GOT3 (cell line): ENCODE data around the gene DAP3.
A peak's percentile ranks its signal among the peaks of the same experiment; 100 is the strongest.
"Not testable (repeated sequence)": the region's sequence is repeated elsewhere in the genome, so short reads cannot be mapped to it uniquely, and the experiment has no call there.

Experiments used
- DNase-seq: peaks from one replicate; lab custom pipeline; 2025; ENCODE audit warnings: mixed read lengths; lab: John Stamatoyannopoulos, UW

The DAP3 gene

GRCh38 chr1:155681776-155682175 is 7.1 kb upstream of the DAP3 start:
- DNase-seq: no peak

GRCh38 chr1:155687705-155688323 is 1.1 kb upstream of the DAP3 start:
- DNase-seq: not testable (repeated sequence)

DNA sequence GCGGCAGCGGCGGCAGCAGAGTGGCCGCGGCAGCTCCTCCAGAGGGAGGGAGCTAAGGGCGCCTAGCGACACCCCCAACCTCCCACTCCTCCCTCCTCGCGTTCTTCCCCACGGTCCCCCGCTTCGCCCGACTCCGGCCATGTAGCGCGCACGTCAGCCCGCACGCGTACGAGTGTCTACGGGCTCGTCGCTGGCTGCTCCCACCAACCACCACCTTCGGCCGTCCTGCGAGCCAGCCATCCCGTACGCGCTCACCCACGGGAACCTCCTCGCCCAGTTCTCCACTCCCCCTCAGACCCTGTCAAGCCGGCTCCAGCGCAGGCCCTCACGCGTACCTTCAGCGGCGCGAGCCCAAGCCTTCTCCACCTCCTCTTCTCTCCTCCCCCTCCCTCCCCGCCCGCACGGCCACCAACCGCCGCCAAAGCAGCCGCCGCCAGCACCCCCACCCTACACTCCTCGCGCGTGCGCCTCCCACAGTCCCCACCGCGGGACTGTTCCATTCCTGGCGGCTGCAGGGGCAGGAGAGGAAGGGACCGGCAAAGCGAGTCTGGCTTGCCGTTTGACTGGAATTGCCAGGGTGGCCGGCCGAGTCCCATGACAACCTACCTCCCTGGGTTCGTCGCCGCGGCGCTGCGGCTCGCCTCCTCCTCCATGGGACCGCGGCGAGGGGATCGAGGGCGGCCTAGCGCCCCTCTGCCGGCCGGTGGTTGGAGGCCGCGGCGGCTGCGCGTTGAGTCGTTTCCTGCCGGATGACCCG is 389 bp upstream of the DAP3 start, which contains the start of gene YY1AP1:
TSS of gene YY1AP1 (minus strand) at position 451 of the 757 bp plus-strand sequence. CDS start 8,338 bp downstream, outside the sequence.
- peak; percentile 77 for DNase-seq

GRCh38 chr1:155691992-155692528 is 3.2 kb downstream of the DAP3 start:
- no peak for DNase-seq

DNA sequence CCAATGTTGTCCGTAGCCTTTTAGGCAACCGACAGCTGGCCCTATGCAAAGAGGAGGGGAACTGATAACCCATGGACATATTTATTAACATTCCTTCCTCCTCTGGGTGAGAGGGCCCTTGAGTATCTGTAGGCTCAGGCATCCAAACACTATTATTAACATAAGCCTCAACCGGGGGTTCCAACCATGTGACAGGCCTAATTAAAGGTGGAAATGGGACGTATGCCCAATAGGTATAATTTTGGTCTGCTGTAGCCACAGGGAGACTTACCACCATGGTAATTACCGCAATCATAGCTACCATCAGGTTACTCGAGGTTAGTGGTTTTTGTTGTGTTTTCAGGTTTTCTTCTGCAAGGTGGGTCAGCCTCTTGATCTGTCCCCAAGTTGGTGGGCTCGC is 5.3 kb downstream of the DAP3 start:
- no peak for DNase-seq

DNA sequence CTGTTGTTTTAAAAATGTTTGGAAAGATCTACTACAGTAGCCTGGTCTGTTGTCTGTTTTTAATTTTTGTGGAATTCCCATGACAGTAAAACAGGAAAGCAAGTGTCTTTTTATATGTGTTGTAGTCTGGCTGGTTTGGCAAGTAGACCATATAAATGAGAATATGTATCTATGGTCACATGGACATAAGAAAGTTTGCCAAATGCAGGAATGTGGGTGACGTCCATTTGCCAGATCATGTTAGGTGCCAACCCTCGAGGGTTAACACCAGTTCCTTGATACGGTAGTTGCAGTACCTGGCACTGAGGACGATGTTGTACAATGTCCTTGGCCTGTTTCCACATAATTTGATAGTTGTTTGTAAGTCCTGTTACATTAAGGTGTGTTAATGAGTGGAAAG is 6.2 kb downstream of the DAP3 start:
- no peak for DNase-seq

- DNase-seq: no peak
Measured at GRCh38 chr1:155695608-155696007, 6.7 kb downstream of the DAP3 start.

DNA sequence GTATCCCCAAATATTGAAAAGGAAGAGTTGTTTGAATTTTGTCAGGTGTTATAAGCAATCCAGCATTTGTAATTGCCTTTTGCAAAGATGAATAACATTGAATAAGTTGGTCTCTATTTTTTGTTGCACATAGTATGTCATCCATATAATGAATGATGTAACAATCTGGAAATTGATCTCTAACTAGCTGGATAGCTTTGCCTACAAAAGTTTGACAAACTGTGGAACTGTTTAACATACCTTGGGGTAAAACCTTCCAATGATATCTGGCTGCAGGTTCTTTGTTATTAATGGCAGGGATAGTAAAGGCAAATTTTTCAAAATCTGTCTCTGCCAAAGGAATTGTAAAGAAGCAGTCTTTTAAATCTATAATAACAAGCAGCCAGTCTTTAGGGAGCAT is 7.6 kb downstream of the DAP3 start:
- DNase-seq: no peak

GRCh38 chr1:155697046-155697445 is 8.2 kb downstream of the DAP3 start:
- no peak for DNase-seq

- DNase-seq: not testable (repeated sequence)
Measured at GRCh38 chr1:155697616-155698015, 8.7 kb downstream of the DAP3 start.

DNA sequence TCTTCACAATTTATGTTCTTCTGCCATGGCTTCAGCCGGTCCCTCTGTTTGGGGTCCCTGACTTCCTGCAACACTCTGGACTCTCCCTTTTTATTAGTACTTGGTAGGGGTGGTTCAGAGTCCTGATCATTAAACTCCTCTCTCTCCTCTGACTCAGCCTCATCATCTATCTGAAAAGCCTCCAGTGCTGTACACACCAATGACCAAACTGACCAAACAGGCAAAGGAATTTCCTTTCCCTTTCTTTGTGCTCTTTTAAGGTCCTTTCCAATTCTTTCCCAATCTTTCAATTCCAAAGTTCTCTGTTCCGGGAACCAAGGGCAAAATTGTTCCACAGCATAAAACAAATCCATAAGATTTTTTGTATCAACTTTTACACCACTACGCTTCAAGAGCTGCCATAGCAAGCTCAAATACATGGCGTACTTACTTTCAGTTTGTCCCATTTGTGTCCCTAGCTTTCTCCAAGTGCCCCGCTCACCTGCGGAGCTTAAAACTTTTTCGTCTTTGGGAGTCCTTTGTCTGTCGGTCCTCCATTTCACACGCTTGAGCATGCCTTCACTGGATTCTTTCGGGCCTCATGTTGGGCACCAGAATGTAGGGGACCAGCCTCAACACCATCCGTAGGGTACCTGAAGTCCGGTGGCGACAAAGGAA is 9.6 kb downstream of the DAP3 start:
- DNase-seq: no peak

DNA sequence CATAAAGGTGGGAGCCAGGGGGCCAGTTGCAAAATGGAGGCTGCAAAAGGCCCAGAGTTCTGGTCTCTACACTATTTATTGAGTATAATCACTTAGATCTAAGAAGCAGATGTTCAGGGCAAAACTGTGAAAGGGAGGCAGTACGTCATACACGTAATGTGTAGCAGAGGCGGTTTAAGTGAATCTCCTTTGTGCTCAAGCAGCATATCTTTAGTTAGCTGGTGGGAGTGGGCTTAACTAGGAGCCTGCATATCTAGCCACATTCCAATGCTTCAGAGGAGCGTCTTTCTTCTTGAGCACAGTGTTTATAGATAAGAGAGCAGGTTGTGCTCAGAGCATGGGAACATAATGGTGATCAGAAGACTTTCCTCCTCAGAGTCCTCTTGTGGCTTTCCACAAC is 10.2 kb downstream of the DAP3 start:
- not testable (repeated sequence) for DNase-seq

- DNase-seq: not testable (repeated sequence)
Measured at GRCh38 chr1:155701675-155702074, 12.8 kb downstream of the DAP3 start.

GRCh38 chr1:155703216-155703615 is 14.3 kb downstream of the DAP3 start:
- DNase-seq: no peak

- not testable (repeated sequence) for DNase-seq
Measured at GRCh38 chr1:155704414-155704813, 15.5 kb downstream of the DAP3 start.

DNA sequence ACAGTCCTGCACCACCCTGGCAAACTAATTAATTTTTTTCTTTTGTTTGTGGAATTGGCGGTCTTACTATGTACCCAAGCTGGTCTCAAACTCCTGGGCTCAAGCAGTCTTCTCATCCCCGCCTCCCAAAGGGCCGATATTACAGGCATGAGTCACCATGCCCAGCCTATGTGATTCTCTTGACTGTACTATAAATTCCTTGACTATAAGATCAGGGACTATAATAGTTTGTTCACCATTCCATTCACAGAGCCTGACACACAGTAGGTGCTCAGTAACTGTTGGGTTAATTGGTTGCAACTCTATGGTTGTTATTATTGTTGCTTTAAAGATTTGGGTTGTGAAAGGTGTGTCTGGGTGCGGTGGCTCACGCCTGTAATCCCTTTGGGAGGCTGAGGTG is 17.2 kb downstream of the DAP3 start:
- DNase-seq: no peak

DNA sequence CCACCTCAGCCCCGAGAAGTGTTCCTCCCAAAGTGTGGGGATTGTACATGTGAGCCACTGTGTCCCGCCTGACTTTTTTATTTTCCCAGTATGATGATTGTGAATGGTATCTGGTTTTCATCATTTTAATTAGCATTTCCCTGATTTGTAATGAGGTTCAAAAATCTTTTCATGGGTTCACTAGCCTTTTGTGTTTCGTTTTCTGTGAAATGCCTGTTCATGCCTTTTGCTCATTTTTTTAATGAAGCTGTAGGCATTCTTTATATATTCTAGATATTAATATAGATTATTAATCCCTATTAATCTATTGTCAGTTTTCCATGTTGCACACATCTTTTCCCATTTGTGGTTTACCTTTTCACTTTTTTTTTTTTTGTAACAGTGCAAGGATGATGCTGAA is 20.5 kb downstream of the DAP3 start:
- DNase-seq: no peak

DNA sequence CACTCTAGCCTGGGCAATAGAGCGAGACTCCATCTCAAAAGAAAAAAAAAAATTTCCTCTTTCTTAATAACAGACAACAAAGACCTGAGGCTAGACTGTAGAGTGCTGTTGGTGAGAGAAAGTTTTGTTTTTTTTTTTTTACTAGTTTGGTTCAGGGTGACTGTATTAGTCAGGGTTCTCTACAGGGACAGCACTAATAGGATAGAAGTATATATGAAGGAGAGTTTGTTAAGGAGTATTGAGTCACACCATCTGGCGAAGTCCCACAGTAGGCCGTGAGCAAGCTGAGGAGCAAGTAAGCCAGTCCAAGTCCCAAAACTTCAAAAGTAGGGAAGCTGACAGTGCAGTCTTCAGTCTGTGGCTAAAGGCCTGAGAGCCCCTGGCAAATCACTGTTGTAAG is 22.6 kb downstream of the DAP3 start:
- DNase-seq: not testable (repeated sequence)

- DNase-seq: not testable (repeated sequence)
Measured at GRCh38 chr1:155712636-155713035, 23.7 kb downstream of the DAP3 start.

DNA sequence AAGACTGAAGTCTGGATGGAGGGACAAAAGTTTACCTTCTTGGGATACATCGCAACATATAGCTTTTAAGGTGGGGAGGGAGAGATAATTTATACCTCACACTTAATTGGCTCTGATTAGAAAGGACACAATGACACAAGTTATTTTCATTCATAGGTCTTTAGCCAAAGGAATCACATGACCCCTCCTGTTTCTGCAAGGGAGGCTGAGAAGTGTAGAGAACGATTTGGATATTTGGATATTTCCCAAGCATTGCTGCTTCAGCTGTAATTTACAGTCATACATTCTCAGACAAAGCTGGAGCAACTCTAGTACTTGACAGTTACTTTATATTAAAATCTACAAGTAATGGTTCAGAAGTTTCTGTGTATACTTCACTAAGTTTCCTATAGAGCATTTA is 24.2 kb downstream of the DAP3 start:
- DNase-seq: no peak

DNA sequence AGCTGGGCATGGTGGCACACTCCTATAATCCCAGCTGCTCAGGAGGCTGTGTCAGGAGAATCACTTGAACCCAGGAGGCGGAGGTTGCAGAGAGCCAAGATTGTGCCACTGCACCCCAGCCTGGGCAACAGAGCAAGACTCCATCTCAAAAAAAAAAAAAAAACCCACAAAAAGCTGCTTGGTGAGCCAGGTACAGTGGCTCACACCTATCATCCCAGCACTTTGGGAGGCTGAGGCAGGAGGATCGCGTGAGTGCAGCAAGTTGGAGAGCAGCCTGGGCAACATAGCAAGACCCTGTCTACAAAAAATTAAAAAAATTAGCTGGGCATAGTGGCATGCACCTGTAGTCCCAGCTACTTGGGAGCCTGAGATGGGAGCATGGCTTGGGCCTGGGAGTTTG is 26.2 kb downstream of the DAP3 start:
- DNase-seq: not testable (repeated sequence)

GRCh38 chr1:155715777-155716176 is 26.9 kb downstream of the DAP3 start:
- no peak for DNase-seq

DNA sequence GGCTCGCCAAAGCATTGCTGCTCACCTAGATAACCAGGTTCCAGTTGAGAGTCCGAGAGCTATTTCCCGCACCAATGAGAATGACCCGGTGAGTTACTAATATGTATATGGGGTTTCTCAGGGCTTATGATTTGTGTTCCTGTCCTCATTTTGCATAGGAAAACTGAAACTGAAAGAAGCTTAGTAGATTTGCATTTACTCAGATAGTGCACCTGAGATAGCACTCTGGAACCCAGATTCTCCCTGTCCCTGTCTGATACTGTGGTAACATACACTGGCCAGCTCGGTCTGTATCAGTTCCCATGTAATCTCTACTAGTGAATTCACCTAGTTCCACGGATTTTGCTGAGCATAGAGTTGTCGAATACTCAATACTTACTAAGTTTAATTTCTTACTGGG is 28.1 kb downstream of the DAP3 start:
- no peak for DNase-seq
